Activated CD4-positive, alpha-beta T cell treated with anti-CD3 and anti-CD28 coated beads, Interleukin-2, amount 50 U/mL, for 48 hours (primary cell): ENCODE data around the gene GNAL.
"Not testable (repeated sequence)": the region's sequence is repeated elsewhere in the genome, so short reads cannot be mapped to it uniquely, and the experiment has no call there.

Source experiments
- DNase-seq, 2 experiments: peaks; one replicate each; pipeline ENCODE4 v3.0.0-alpha.2; 2020

GNAL gene

DNA sequence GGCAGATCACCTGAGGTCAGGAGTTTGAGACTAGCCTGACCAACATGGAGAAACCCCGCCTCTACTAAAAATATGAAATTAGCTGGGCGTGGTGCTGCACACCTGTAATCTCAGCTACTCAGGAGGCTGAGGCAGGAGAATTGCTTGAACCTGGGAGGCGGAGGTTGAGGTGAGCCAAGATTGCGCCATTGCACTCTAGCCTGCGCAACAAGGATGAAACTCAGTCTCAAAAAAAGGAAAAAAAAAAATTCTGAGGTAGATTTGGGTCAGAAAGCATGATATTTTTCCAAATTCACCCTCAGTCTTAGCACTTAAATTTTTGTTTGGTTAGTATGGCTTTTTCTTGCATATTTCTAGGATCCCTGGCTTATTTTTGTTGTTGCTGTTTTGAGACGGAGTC lies 165.5 kb downstream of the GNAL start:
- DNase-seq: not testable (repeated sequence)

DNA sequence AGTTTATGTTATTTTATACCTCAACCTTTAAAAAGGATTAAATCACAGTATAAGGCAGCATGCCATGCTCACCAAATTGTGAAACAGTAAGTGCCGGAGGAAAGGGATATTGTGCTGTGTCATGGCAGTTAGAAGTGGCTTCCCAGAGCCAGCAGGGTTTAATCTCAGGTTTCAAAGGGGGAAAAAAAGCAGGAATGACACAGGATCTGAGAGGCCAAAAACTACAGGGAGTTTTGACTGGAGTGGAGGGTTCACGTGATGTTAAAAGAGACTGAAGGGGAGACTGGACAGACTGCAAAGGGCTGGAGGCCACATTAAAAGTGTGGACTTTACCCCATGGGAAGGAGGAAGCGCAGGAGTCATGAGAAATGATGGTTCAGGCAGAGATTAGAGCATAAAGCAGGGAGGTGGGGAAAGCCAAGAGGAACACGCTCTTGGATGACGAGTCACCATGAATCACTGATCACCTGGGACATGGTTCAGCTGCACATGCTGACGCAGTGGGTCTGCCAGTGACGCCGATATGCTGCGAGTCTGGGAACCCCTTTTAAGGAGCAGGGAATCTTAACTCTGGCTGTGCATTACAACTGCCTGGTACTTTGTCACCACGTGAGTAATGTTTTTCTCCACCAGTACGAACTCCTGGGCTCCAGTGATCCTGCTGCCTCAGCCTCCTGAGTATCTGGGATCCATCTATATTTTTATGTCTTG lies 168.3 kb downstream of the GNAL start:
- no peak for DNase-seq

DNA sequence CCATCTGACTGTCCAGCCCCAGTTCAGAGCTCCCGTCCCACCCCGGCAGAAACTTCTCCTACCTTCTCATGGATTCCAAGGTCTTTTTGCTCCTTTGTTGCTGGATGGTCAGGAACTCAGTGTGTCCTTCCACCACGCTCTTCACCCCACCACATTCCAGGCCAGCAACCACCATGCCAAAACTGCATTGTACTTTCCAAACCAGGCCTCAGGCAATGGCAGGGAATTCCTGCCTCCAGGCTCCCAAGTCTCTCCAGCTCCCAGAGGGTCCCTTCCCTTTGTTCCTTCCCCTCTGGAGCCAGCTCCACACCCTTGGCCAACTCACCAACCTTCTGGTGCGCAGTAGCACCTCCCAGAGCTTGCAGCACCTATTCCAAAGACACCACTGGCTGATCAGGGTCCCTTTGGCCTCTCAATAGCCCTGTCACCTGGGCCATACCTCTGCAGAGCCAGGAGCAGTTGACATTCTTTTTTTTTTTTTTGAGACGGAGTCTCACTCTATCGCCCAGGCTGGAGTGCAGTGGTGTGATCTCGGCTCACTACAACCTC lies 170.3 kb downstream of the GNAL start:
- no peak for DNase-seq

- DNase-seq: no peak
Observed at GRCh38 chr18:11859903-11860407, 170.9 kb downstream of the GNAL start.

DNA sequence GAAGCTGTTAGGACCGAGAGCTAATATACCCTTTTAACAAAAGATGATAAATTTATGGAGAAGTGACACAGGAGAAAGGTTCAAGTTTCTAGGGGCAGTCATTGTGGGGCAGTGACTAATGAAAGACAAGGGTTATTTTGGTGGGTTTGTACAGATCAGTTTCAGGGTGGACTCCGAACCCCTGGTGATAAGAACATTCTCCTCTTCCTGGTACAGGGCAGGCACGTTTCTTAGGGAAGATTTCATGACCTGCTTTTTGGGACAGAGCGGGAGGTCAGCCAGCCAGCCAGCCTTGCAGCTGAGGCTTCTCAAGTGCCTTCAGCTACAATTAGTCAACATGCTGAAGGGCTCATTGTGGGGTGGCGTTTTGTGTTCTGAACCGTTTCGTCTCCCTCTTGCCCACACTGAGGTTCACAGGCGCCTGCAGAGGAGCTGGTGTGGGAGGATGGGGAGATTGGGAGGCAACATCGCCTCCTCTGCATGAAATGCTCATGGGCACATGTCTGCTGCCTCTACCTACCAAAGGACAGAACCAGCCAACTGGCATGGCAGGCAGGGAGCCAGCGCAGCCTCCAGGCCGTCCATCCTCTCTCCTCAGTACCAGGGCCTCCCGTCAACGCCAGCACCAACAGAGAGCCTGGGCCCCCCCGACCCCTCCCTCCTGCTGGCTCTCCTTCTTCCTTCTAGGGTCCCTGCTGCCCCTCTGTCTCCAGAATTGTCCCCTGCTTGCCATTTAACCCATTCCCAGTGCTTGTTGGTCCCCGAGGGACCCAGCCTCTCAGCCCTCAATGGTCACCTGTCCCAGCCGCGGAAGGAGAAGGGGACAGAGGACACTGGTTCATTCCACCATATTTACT lies 171.8 kb downstream of the GNAL start:
- DNase-seq: no peak

DNA sequence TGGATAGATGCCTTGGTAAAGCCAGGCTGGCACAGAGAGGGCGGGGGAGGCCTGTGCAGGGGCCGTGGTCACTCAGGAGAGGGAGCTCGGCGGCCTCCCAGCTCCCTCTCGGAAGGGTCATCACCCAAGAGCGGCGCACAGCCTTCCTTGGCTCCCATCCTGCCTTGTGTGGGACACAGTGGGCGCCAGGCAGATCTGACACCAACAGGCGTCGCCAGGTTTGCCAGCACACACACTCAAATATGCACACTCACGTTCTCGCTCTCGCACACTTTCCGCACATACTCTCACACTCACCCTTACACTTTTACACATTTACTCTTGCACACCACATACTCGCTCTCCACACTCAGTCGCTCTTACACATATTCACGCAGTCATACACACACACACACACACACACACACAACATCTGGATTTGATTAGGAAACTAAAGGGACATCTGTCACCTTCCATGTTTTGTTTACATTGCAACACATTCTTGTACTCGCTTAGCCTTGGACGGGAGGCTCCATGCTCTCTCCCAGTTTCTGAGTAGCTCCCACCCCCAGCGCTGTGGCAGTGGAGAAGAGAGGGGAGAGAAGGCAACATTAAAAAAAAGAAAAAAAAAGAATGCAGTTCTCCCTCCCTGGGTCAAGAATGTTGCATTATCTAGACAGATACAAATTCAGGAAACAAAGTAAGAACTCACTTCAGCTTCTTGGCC lies 172.7 kb downstream of the GNAL start:
- no peak for DNase-seq

GRCh38 chr18:11862468-11863137 lies 173.5 kb downstream of the GNAL start:
- DNase-seq: no peak

GRCh38 chr18:11864471-11864870 lies 175.4 kb downstream of the GNAL start:
- no peak for DNase-seq

- no peak for DNase-seq
Observed at GRCh38 chr18:11865071-11865470, 176.0 kb downstream of the GNAL start.

DNA sequence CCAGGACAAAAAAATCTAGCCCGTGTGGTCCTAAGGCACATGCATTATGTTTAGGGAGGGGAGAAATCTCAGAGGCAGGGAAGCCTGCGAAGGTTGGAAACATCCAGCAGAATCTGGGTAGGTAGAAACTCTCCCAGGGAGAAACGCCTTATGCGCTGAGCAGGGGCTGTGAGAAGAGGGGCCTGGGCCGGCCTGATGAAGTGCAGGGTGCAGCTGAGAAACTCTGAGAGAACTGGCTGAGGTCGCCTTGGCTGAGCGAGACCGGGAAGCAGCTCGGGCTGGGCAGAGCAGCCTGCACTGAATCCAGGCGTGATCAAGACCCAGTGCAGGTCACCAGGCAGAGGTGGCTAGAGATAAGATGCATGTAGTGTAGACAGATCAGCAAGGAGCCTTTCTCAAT lies 177.3 kb downstream of the GNAL start:
- no peak for DNase-seq

DNA sequence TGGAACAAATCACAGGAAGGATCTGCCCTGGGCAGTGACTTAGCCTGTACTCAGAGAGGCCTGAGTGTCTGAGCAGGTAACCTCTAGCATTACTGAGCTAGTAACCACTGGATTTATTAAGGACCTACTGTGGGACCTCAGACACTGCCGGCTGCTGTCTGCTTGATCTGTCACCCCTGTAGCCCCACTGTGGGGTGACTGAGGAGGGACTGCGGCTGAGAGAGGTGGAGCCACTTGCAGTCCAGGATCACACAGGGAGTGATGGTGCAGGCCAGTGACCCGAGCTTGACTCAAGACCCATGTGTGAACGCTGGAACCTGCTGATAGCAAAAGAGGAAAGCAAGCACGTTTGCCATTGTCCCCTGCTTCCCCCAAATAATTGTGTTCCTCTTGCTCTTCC lies 177.7 kb downstream of the GNAL start:
- no peak for DNase-seq

DNA sequence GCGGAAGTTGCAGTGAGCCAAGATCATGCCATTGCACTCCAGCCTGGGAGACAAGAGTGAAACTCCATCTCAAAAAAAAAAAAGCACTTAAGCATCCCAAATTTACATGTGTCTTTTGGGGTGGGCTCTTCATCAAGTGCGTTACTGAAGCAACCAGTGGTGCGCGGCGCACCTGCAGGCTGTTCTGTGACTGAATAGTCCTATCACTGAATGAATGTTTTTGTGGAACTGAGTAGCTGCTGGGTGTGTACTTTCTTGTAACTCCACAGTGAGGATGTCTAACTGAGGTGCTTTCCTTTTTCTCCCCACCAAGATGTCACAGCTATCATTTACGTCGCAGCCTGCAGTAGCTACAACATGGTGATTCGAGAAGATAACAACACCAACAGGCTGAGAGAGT lies 179.2 kb downstream of the GNAL start:
- no peak for DNase-seq

- DNase-seq: no peak
Observed at GRCh38 chr18:11871501-11871900, 182.4 kb downstream of the GNAL start.

DNA sequence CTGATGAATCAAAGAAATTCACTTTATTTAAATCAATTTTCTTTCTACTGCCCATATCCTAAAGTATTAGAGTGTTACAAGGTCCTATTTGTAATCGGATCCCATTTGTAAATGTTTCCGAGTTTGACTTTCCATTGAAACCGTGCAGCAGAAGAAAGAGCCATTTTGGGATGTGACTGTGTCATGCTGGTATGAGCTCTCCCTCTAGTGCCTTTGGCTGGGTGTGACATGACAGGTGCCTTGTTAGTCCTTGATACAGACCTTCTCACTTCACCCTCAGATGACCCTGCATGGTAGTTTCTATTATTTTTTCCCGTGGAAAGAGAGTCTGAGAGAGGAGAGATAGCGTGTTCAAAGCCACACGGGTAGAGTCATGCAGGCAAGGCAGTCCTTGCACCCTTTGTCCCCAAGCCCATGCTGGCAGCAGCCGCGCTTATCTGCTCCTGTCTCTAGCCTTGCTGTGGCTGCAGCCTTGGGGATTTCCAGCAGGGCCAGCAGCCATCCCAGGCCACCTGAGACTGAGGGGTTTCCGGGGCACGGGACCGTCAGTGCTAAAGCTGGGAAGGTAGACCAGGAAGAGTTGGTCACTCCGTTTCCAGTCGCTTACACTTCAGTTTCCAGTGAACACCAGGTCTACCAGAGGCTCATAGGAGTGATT lies 183.5 kb downstream of the GNAL start:
- DNase-seq: no peak

DNA sequence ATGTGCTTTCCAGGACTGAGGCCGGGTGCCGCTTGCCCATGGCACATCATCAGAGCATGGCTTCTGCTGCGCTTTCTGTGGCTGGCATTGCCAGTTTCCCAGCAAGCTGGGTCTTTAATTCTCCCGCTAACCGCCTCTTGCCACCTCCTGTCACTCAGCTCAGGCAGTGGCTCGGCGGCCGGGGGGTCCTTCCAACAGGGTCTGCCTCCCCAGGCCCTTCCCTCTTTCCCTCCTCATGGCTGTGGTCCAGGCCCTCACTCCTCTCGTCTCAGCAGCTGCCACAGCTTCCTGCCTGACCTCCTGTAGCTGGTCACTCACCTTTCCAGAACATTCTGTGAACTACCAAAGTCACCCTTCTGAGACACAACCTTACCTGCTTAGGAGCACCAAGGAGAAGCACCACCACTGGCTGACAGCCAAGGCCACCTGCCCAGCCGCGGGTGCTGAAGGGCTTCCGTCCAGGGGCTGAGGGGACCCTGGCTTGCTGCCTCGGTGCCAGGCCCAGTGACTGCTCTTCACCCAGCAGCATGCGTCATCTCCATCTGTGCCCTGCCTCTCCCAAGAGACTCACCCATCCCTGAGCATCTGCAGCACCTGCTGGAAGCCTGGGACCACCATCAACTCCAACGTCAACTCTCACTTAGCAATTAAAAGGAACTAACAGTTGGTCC lies 184.7 kb downstream of the GNAL start:
- DNase-seq: no peak

- DNase-seq: no peak
Observed at GRCh38 chr18:11874676-11875075, 185.6 kb downstream of the GNAL start.

GRCh38 chr18:11877497-11878135 lies 188.6 kb downstream of the GNAL start:
- no peak for DNase-seq

- DNase-seq: no peak
Observed at GRCh38 chr18:11880586-11881304, 191.7 kb downstream of the GNAL start.

- DNase-seq: no peak
Observed at GRCh38 chr18:11882636-11883035, 193.6 kb downstream of the GNAL start.

DNA sequence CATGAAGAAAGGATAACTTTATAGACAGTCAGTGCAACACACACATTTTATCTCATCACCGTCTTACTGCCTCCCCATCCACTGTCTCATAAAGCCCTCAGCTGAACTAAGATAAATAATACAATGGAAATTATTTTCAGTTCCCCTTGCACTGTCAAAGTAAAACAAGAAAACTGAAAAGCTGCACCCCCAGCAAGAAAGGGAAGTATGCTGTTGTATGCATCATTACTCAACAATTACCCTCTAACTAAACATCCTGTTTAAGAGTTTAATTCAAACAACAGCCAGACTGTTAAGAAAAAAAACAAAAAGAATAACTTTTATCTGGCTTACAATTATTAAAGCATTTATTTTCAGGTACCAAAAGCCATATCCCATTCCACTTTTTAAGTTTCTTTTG lies 194.1 kb downstream of the GNAL start:
- no peak for DNase-seq
